Peyer's patch (tissue), 4 donors: ENCODE data around the gene PTPN3.

Experiments used
- CTCF ChIP-seq, 6 experiments: fragments of 450-650 bp in 4 of 6; fragments of 200-600 bp in 2 of 6; sonication (generic) in 1 of 6; IDR thresholded peaks; one replicate each; pipeline ENCODE4 v1.5.1; 2017 to 2019; ENCODE audit warnings: antibody characterized with exemption in 6 of 6, mild to moderate bottlenecking in 3 of 6, moderate library complexity in 1 of 6
- POLR2A ChIP-seq, 2 donors: fragments of 450-650 bp; IDR thresholded peaks; one replicate each; pipeline ENCODE4 v1.5.1; 2017; ENCODE audit warnings: antibody characterized with exemption in 2 of 2, mild to moderate bottlenecking in 2 of 2, moderate library complexity in 2 of 2

GRCh38 chr9:109535365-109535764 is 37.3 kb upstream of the PTPN3 start:
- no peak for TF ChIP-seq POLR2A (IDR thresholded peaks at IDR 0.05)
- TF ChIP-seq CTCF (IDR thresholded peaks at IDR 0.05): no peak
